Loucy (cell line): ENCODE results near the gene DLGAP1.

Experiments
- H2AFZ ChIP-seq: fragments of 200-600 bp; sonication (generic); 2 replicates; pipeline ENCODE4 v1.6.0; 2016; ENCODE audit warnings: antibody characterized with exemption, mild to moderate bottlenecking, low read length, moderate library complexity
- H3F3A ChIP-seq: fragments of 200-600 bp; 2 replicates; pipeline ENCODE4 v1.6.0; 2016; ENCODE audit warnings: antibody characterized with exemption, low read depth, mild to moderate bottlenecking
- H3K27me3 ChIP-seq: fragments of 200-600 bp; sonication (generic); 2 replicates; pipeline ENCODE4 v1.6.1; 2014; ENCODE audit warnings: low read length, mild to moderate bottlenecking; ENCODE audit not compliant: insufficient read depth, poor library complexity, severe bottlenecking
- H3K36me3 ChIP-seq: fragments of 200-600 bp; sonication (generic); 2 replicates; pipeline ENCODE4 v1.6.1; 2016; ENCODE audit warnings: low read length; ENCODE audit not compliant: insufficient read depth
- H3K4me1 ChIP-seq: fragments of 200-600 bp; sonication (generic); 2 replicates; pipeline ENCODE4 v1.5.1; 2014; ENCODE audit warnings: low read length, mild to moderate bottlenecking; ENCODE audit not compliant: insufficient read depth, poor library complexity, severe bottlenecking
- H3K4me2 ChIP-seq: fragments of 200-600 bp; sonication (generic); 2 replicates; pipeline ENCODE4 v1.6.0; 2014; ENCODE audit warnings: antibody characterized with exemption, low read length, low read depth, mild to moderate bottlenecking; ENCODE audit not compliant: poor library complexity, severe bottlenecking
- H3K4me3 ChIP-seq: fragments of 200-600 bp; sonication (generic); 2 replicates; pipeline ENCODE4 v1.5.1; 2014; ENCODE audit warnings: low read length, mild to moderate bottlenecking, mixed read lengths; ENCODE audit not compliant: poor library complexity, severe bottlenecking
- H3K79me2 ChIP-seq: fragments of 200-600 bp; sonication (generic); 2 replicates; pipeline ENCODE4 v1.6.1; 2014; ENCODE audit warnings: low read length; ENCODE audit not compliant: insufficient read depth
- H3K9ac ChIP-seq: fragments of 200-600 bp; sonication (generic); 2 replicates; pipeline ENCODE4 v1.6.0; 2014; ENCODE audit warnings: mild to moderate bottlenecking, low read depth, low read length, moderate library complexity; ENCODE audit not compliant: poor library complexity, severe bottlenecking
- H3K9me2 ChIP-seq: fragments of 200-600 bp; sonication (generic); replicated peaks from 2 replicates; pipeline ENCODE4 v1.6.1; 2016; ENCODE audit warnings: low read depth, low read length, mixed read lengths
- H3K9me3 ChIP-seq: fragments of 200-600 bp; sonication (generic); 2 replicates; pipeline ENCODE4 v1.6.1; 2014; ENCODE audit warnings: mild to moderate bottlenecking, antibody characterized with exemption, low read length, low read depth; ENCODE audit not compliant: insufficient read depth
- H4K20me1 ChIP-seq: fragments of 200-600 bp; sonication (generic); 2 replicates; pipeline ENCODE4 v1.6.0; 2014; ENCODE audit warnings: antibody characterized with exemption, low read length, mild to moderate bottlenecking; ENCODE audit not compliant: insufficient read depth, poor library complexity, severe bottlenecking
- CTCF ChIP-seq: fragments of 200-600 bp; sonication (generic); conservative IDR thresholded peaks from 2 replicates; pipeline ENCODE4 v1.5.1; 2014; ENCODE audit warnings: mild to moderate bottlenecking, antibody characterized with exemption, low read length
- EZH2phosphoT487 ChIP-seq: fragments of 200-600 bp; IDR thresholded peaks from 2 replicates; pipeline ENCODE4 v1.6.1; 2018; ENCODE audit warnings: antibody characterized with exemption, mild to moderate bottlenecking, moderate library complexity, borderline replicate concordance

DLGAP1 gene

GRCh38 chr18:4405965-4406364, 49.1 kb downstream of the DLGAP1 start:
- H3K79me2 ChIP-seq, result no peaks in the 10 kb centered on the region
- no peaks in the 10 kb centered on the region for H3K27me3 ChIP-seq
- H3K9ac ChIP-seq, result no peak overlapping the region
- no peak overlapping the region for H3K4me3 ChIP-seq
- H3K9me2 ChIP-seq, result no peaks in the 10 kb centered on the region
- no peak overlapping the region for H2AFZ ChIP-seq
- H4K20me1 ChIP-seq, result no peaks in the 10 kb centered on the region
- no peaks in the 10 kb centered on the region for H3K9me3 ChIP-seq
- no peaks in the 10 kb centered on the region for H3F3A ChIP-seq
- no peak overlapping the region for H3K4me2 ChIP-seq
- TF ChIP-seq EZH2phosphoT487, result no peak
- TF ChIP-seq CTCF, result no peak
- no peaks in the 10 kb centered on the region for H3K36me3 ChIP-seq
- no peaks in the 10 kb centered on the region for H3K4me1 ChIP-seq

- Histone ChIP-seq H2AFZ (no peak overlapping the region), H3K27me3 (no peaks in the 10 kb centered on the region), H3K79me2 (no peaks in the 10 kb centered on the region), H3K9me2 (no peaks in the 10 kb centered on the region), H4K20me1 (no peaks in the 10 kb centered on the region), H3K4me2 (no peak overlapping the region), H3K36me3 (no peaks in the 10 kb centered on the region), H3F3A (no peaks in the 10 kb centered on the region), H3K9ac (no peak overlapping the region), H3K4me3 (no peak overlapping the region), H3K9me3 (no peaks in the 10 kb centered on the region), H3K4me1 (no peaks in the 10 kb centered on the region)
- TF ChIP-seq CTCF (no peak), EZH2phosphoT487 (no peak)
Measured at GRCh38 chr18:4403836-4404235, 51.3 kb downstream of the DLGAP1 start.

GRCh38 chr18:4400911-4401310, 54.2 kb downstream of the DLGAP1 start:
- no peak overlapping the region for H3K4me2 ChIP-seq
- no peak overlapping the region for H2AFZ ChIP-seq
- H3K79me2 ChIP-seq, result no peaks in the 10 kb centered on the region
- no peak overlapping the region for H3K9ac ChIP-seq
- no peaks in the 10 kb centered on the region for H3K4me1 ChIP-seq
- no peaks in the 10 kb centered on the region for H4K20me1 ChIP-seq
- no peak for TF ChIP-seq EZH2phosphoT487
- no peak for TF ChIP-seq CTCF
- H3K9me2 ChIP-seq, result no peaks in the 10 kb centered on the region
- no peaks in the 10 kb centered on the region for H3K27me3 ChIP-seq
- no peak overlapping the region for H3K4me3 ChIP-seq
- H3F3A ChIP-seq, result no peaks in the 10 kb centered on the region
- H3K9me3 ChIP-seq, result no peaks in the 10 kb centered on the region
- no peaks in the 10 kb centered on the region for H3K36me3 ChIP-seq
